GM12878 (cell line): Measurements from ENCODE around the gene DENR. TPM values are rescaled to one million over a fixed set of nuclear protein-coding genes. Genes with fewer than 3 reads are reported as not detected.

Experiments
- ATAC-seq: fragments of 200-7000 bp; cut with Tn5 transposase; 3 replicates; pipeline ENCODE4 v1.9.1; 2020; ENCODE audit warnings: mild to moderate bottlenecking, moderate library complexity
- BruUV-seq: library from RNA; stranded (reverse); fragments of 400-500 nt; replicated peaks from 2 replicates; lab custom pipeline; 2021; lab: Mats Ljungman, UMichigan
- CTCF ChIA-PET: fragments of 300-600 bp; sonication (Branson Sonifier 250); formaldehyde crosslinking; extraction: SDS; loops from one replicate; lab custom pipeline; 2021; ENCODE audit warnings: inconsistent platforms; lab: Yijun Ruan, JAX
- POLR2A ChIA-PET: fragments of 350-600 bp; formaldehyde crosslinking; extraction: SDS; loops from one replicate; lab custom pipeline; 2021; ENCODE audit warnings: inconsistent platforms; lab: Charles Lee
- RAD21 ChIA-PET: fragments of 300-600 bp; sonication (Branson Sonifier 250); formaldehyde crosslinking; loops from one replicate; lab custom pipeline; 2023; ENCODE audit warnings: antibody characterized with exemption; ENCODE audit not compliant: unreplicated experiment; lab: Charles Lee
- SMC1A ChIA-PET: fragments of 300-600 bp; sonication (Branson Sonifier 250); formaldehyde crosslinking; loops from one replicate; lab custom pipeline; 2023; ENCODE audit not compliant: unreplicated experiment, uncharacterized antibody; lab: Charles Lee
- DNase-seq: peaks from one replicate; pipeline ENCODE4 v3.0.0-alpha.2; 2011; ENCODE audit warnings: low read depth, low spot score
- FAIRE-seq: peaks from 3 replicates; lab custom pipeline; 2011; peaks lifted over from hg19 to GRCh38; lab: Jason Lieb, UNC
- H2AFZ ChIP-seq: 2 replicates; pipeline ENCODE4 v1.6.0; 2011; ENCODE audit warnings: low read depth, low read length, control low read depth; ENCODE audit not compliant: control insufficient read depth
- H3K27ac ChIP-seq: 2 replicates; pipeline ENCODE4 v1.5.1; 2011; ENCODE audit warnings: control low read depth; ENCODE audit not compliant: control insufficient read depth, insufficient read depth
- H3K27me3 ChIP-seq, 2 experiments: replicated peaks in 1 of 2; 2 replicates each; pipeline versions ENCODE4 v1.6.0 to v1.6.1; 2011; ENCODE audit warnings: low read length in 1 of 2; ENCODE audit not compliant: control insufficient read depth in 2 of 2, insufficient read depth in 2 of 2
- H3K36me3 ChIP-seq, 2 experiments: 2 replicates each; pipeline ENCODE4 v1.5.1; 2011; ENCODE audit warnings: low read length in 1 of 2; ENCODE audit not compliant: control insufficient read depth in 2 of 2, insufficient read depth in 2 of 2
- H3K4me1 ChIP-seq: 2 replicates; pipeline ENCODE4 v1.6.1; 2011; ENCODE audit warnings: mild to moderate bottlenecking, low read length, moderate library complexity, mixed read lengths; ENCODE audit not compliant: control insufficient read depth, insufficient read depth
- H3K4me2 ChIP-seq: 2 replicates; pipeline ENCODE4 v1.6.0; 2011; ENCODE audit warnings: control low read depth; ENCODE audit not compliant: control insufficient read depth, insufficient read depth
- H3K4me3 ChIP-seq: fragments of 200-600 bp; sonication (generic); 2 replicates; pipeline ENCODE4 v1.5.1; 2016
- H3K79me2 ChIP-seq: 2 replicates; pipeline ENCODE4 v1.6.0; 2011; ENCODE audit warnings: low read length; ENCODE audit not compliant: control insufficient read depth, insufficient read depth
- H3K9ac ChIP-seq: 2 replicates; pipeline ENCODE4 v1.8.0; 2011; ENCODE audit warnings: low read length, control low read depth, mixed read lengths; ENCODE audit not compliant: control insufficient read depth, insufficient read depth
- H3K9me3 ChIP-seq: replicated peaks from 3 replicates; pipeline ENCODE4 v1.5.1; 2011; ENCODE audit warnings: mild to moderate bottlenecking, low read length; ENCODE audit not compliant: control insufficient read depth, insufficient read depth
- H4K20me1 ChIP-seq: 2 replicates; pipeline ENCODE4 v1.6.0; 2011; ENCODE audit not compliant: control insufficient read depth, insufficient read depth
- EP300 ChIP-seq, 2 experiments: fragments of 150-350 bp in 1 of 2; IDR thresholded peaks; 2 replicates each; pipeline ENCODE4 v1.6.1; 2011 to 2012; ENCODE audit warnings: low read depth in 2 of 2, low read length in 2 of 2, borderline replicate concordance in 1 of 2, improper control_type of control experiment in 1 of 2, inconsistent platforms in 1 of 2; ENCODE audit not compliant: control insufficient read depth in 1 of 2
- GABPA ChIP-seq: IDR thresholded peaks from 2 replicates; pipeline ENCODE4 v1.6.1; 2014; ENCODE audit warnings: antibody characterized with exemption, low read depth, mild to moderate bottlenecking, inconsistent platforms
- KLF5 ChIP-seq: fragments of 450-650 bp; IDR thresholded peaks from 2 replicates; pipeline ENCODE4 v1.6.1; 2014; ENCODE audit warnings: mild to moderate bottlenecking; ENCODE audit not compliant: partially characterized antibody
- MEF2B ChIP-seq: fragments of 450-650 bp; IDR thresholded peaks from 2 replicates; pipeline ENCODE4 v1.6.1; 2018; ENCODE audit warnings: mild to moderate bottlenecking, moderate library complexity; ENCODE audit not compliant: partially characterized antibody, poor library complexity, severe bottlenecking
- MYB ChIP-seq: fragments of 150-350 bp; IDR thresholded peaks from 2 replicates; pipeline ENCODE4 v1.6.1; 2014; ENCODE audit warnings: mild to moderate bottlenecking, low read depth, low read length, borderline replicate concordance
- NFIC ChIP-seq: IDR thresholded peaks from 2 replicates; pipeline ENCODE4 v1.6.1; 2012; ENCODE audit warnings: low read depth, mild to moderate bottlenecking, inconsistent platforms, low read length, moderate library complexity
- NR2C2 ChIP-seq: IDR thresholded peaks from 2 replicates; pipeline ENCODE4 v1.6.1; 2011; ENCODE audit warnings: borderline replicate concordance, low read depth; ENCODE audit not compliant: control insufficient read depth, insufficient read length
- NR2F1 ChIP-seq: fragments of 450-650 bp; conservative IDR thresholded peaks from 2 replicates; pipeline ENCODE4 v1.6.1; 2017; ENCODE audit warnings: mild to moderate bottlenecking
- PAX5 ChIP-seq: IDR thresholded peaks from 2 replicates; pipeline ENCODE4 v1.6.1; 2011; ENCODE audit warnings: low read depth, low read length, borderline replicate concordance
- RB1 ChIP-seq: fragments of 450-650 bp; formaldehyde crosslinking; IDR thresholded peaks from 2 replicates; pipeline ENCODE4 v1.6.1; 2017; ENCODE audit warnings: mild to moderate bottlenecking, borderline replicate concordance
- RUNX3 ChIP-seq: IDR thresholded peaks from 2 replicates; pipeline ENCODE4 v1.6.1; 2012; ENCODE audit warnings: low read length, inconsistent platforms
- SP1 ChIP-seq: IDR thresholded peaks from one replicate; pipeline ENCODE4 v1.6.1; 2011; ENCODE audit warnings: low read depth, low read length
- SRF ChIP-seq, 2 experiments: IDR thresholded peaks; 2 replicates each; pipeline ENCODE4 v1.6.1; 2011; ENCODE audit warnings: low read depth in 2 of 2, low read length in 2 of 2, mild to moderate bottlenecking in 1 of 2, moderate library complexity in 1 of 2
- STAT3 ChIP-seq: IDR thresholded peaks from 2 replicates; pipeline ENCODE4 v1.6.1; 2011; ENCODE audit warnings: low read depth, low read length, improper control_type of control experiment
- WRNIP1 ChIP-seq: IDR thresholded peaks from 2 replicates; pipeline ENCODE4 v1.6.1; 2011; ENCODE audit warnings: low read depth, low read length, improper control_type of control experiment, borderline replicate concordance
- ZNF207 ChIP-seq: fragments of 450-650 bp; IDR thresholded peaks from 2 replicates; pipeline ENCODE4 v1.6.1; 2014; ENCODE audit warnings: antibody characterized with exemption, mild to moderate bottlenecking, borderline replicate concordance
- ZNF217 ChIP-seq: fragments of 450-650 bp; IDR thresholded peaks from 2 replicates; pipeline ENCODE4 v1.6.1; 2017; ENCODE audit warnings: antibody characterized with exemption, mild to moderate bottlenecking
- WGBS: methylation state at CpG from one replicate; pipeline ENCODE4 v1.1.6; 2016; ENCODE audit warnings: low lambda C conversion rate; ENCODE audit not compliant: insufficient replicate concordance, insufficient coverage; ENCODE audit errors: missing lambda C conversion rate; 5-methylcytosine and 5-hydroxymethylcytosine counted together
- in situ Hi-C: fragments of 300-500 bp; cut with MboI; formaldehyde crosslinking; loops from 9 replicates; pipeline ENCODE4 v1.14.3; 2018; ENCODE audit warnings: mixed read lengths
- intact Hi-C: fragments of 100-400 bp; cut with micrococcal nuclease; formaldehyde crosslinking; loops from one replicate; pipeline ENCODE4 v1.14.2; 2022; ENCODE audit not compliant: unreplicated experiment
- polyA plus RNA-seq, 11 experiments: library from polyadenylated mRNA; depleted of rRNA in 4 of 11; unstranded in 6 of 11; stranded (reverse) in 5 of 11; fragments of >200 nt; fragmentation: Nextera tagmentation in 4 of 11; fragmentation: Illumina TruSeq in 1 of 11; extraction: Ambion mirVana in 4 of 11; extraction: Trizol in 1 of 11; gene quantifications; 1 replicate in 1 of 11; 2 replicates in 10 of 11; pipeline versions ENCODE4 v1.2.1 to v1.2.3, GENCODE V29; 2011 to 2016; ENCODE audit warnings: inconsistent platforms in 2 of 11, missing spikeins in 2 of 11, low read depth in 1 of 11
- total RNA-seq, 4 experiments: library from RNA; depleted of rRNA in 3 of 4; stranded (reverse); fragments of >200 nt in 3 of 4; fragmentation: Illumina TruSeq in 1 of 4; extraction: Trizol in 1 of 4; gene quantifications; 2 replicates each; pipeline versions ENCODE4 v1.2.1 to v1.2.3, GENCODE V29; 2013 to 2021
- TF ChIP-seq, protein P1 (sequence below): fragments of 150-350 bp; IDR thresholded peaks from 2 replicates; pipeline ENCODE4 v1.6.1; 2014; ENCODE audit warnings: mild to moderate bottlenecking, low read depth, low read length
- TF ChIP-seq, protein P2 (sequence below): fragments of 450-650 bp; IDR thresholded peaks from 2 replicates; pipeline ENCODE4 v1.6.1; 2017; ENCODE audit warnings: low read depth, mild to moderate bottlenecking, moderate library complexity
- TF ChIP-seq, protein P3 (sequence below): IDR thresholded peaks from 2 replicates; pipeline ENCODE4 v1.6.1; 2012; ENCODE audit warnings: low read depth, low read length, improper control_type of control experiment

Gene DENR
- total and polyA plus RNA-seq, 10 of the 15 experiments (the other 5 are each of a cell fraction or from before 2014, with no cell fraction given): 29.4 to 97.7 (median 58.3) TPM

DNA sequence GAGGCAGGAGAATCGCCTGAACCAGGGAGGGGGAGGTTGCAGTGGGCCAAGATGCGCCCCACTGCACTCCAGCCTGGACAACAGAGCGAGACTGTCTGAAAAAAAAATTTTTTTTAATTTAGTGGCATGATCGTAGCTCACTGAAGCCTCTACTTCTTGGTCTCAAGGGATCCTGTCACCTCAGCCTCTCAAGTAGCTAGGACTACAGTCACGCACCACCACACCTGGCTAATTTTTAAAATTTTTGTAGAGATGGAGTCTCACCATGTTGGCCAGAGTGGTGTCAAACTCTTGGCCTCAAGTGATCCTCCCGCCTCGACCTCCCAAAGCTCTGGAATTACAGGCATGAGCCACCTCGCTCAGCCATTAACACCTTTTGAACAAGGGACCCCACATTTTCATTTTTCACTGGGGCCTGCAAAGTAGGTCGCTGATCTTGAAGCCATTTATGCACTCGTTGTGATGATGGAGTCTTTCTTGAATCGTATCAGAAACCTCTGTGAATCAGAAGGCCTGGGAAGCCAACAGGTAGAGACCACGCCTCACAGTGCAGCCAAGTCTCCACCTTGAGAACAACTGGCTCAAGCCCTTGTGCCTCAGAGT lies 27.9 kb upstream of the DENR start:
- no TSS peak for BruUV-seq
- WGBS: 38% methylated on average over 12 of the region's 12 CpGs
- TF ChIP-seq RB1: no peak
- 0 out of 2 replicates have a peak, but pooled peaks have one; percentile 27 for TF ChIP-seq NR2F1
- TF ChIP-seq ZNF207: no peak
- TF ChIP-seq SP1: no peak
- peak; percentile 28; the same call in 1 of the 2 replicates for TF ChIP-seq RUNX3
- no peak for TF ChIP-seq GABPA
- no peak for TF ChIP-seq NR2C2
- TF ChIP-seq MYB: no peak
- 0 out of 2 replicates have a peak, but pooled peaks have one; percentile 70 for TF ChIP-seq PAX5
- TF ChIP-seq, protein P1, sequence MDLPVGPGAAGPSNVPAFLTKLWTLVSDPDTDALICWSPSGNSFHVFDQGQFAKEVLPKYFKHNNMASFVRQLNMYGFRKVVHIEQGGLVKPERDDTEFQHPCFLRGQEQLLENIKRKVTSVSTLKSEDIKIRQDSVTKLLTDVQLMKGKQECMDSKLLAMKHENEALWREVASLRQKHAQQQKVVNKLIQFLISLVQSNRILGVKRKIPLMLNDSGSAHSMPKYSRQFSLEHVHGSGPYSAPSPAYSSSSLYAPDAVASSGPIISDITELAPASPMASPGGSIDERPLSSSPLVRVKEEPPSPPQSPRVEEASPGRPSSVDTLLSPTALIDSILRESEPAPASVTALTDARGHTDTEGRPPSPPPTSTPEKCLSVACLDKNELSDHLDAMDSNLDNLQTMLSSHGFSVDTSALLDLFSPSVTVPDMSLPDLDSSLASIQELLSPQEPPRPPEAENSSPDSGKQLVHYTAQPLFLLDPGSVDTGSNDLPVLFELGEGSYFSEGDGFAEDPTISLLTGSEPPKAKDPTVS: no peak
- TF ChIP-seq, protein P2, sequence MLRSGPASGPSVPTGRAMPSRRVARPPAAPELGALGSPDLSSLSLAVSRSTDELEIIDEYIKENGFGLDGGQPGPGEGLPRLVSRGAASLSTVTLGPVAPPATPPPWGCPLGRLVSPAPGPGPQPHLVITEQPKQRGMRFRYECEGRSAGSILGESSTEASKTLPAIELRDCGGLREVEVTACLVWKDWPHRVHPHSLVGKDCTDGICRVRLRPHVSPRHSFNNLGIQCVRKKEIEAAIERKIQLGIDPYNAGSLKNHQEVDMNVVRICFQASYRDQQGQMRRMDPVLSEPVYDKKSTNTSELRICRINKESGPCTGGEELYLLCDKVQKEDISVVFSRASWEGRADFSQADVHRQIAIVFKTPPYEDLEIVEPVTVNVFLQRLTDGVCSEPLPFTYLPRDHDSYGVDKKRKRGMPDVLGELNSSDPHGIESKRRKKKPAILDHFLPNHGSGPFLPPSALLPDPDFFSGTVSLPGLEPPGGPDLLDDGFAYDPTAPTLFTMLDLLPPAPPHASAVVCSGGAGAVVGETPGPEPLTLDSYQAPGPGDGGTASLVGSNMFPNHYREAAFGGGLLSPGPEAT: no peak
- peak; percentile 81 for TF ChIP-seq MEF2B
- TF ChIP-seq WRNIP1: no peak
- peak in 1 of 2 experiments; percentile 26; a peak in 1 of 4 replicates for TF ChIP-seq EP300 (IDR thresholded peaks at IDR 0.05; ENCODE audit: borderline replicate concordance in 1 of 2, control insufficient read depth in 1 of 2, low read depth in 2 of 2, low read length in 2 of 2)
- TF ChIP-seq, protein P3, sequence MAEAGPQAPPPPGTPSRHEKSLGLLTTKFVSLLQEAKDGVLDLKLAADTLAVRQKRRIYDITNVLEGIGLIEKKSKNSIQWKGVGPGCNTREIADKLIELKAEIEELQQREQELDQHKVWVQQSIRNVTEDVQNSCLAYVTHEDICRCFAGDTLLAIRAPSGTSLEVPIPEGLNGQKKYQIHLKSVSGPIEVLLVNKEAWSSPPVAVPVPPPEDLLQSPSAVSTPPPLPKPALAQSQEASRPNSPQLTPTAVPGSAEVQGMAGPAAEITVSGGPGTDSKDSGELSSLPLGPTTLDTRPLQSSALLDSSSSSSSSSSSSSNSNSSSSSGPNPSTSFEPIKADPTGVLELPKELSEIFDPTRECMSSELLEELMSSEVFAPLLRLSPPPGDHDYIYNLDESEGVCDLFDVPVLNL: no peak
- TF ChIP-seq ZNF217: no peak
- TF ChIP-seq STAT3: no peak
- TF ChIP-seq NFIC: peak; percentile 20; the same call in 1 of the 2 replicates
- TF ChIP-seq KLF5: no peak
- TF ChIP-seq SRF (IDR thresholded peaks at IDR 0.05; ENCODE audit: low read depth in 2 of 2, low read length in 2 of 2): no peak

More for the DNA sequence above, 27.9 kb upstream of the DENR start:
- no peaks in the 10 kb centered on the region for H3K36me3 ChIP-seq
- ATAC-seq (peak; percentile 67), DNase-seq (no peak), FAIRE-seq (no peak)
- peak overlapping the region; percentile 73 for H3K27ac ChIP-seq
- intact Hi-C loops (no loop called here), in situ Hi-C loops (no loop called here)
- no peaks in the 10 kb centered on the region for H3K9me3 ChIP-seq
- no peaks in the 10 kb centered on the region for H3K27me3 ChIP-seq
- peak overlapping the region; percentile 82 for H3K4me2 ChIP-seq
- ChIA-PET SMC1A (interaction anchor here (1.2 to 1.9 kb wide), 5 partner anchors 9 to 87 kb away, joined by 3 to 7 read pairs (median 4); no protein-coding TSS in a partner anchor), POLR2A (interaction anchor here (0.6 to 1.3 kb wide), 5 partner anchors 10 to 224 kb away, joined by 3 to 4 read pairs (median 3); partner anchors contain the start of gene ZCCHC8), CTCF (interaction anchor here (0.8 to 1.4 kb wide), 4 partner anchors 9 to 87 kb away, joined by 3 to 5 read pairs (median 4); no protein-coding TSS in a partner anchor), RAD21 (interaction anchor here (0.7 to 1.2 kb wide), 4 partner anchors 27 to 226 kb away, joined by 3 read pairs; no protein-coding TSS in a partner anchor)
- no peak overlapping the region for H3K4me3 ChIP-seq
- no peak overlapping the region for H3K9ac ChIP-seq
- peaks cover 50% of the 10 kb centered on the region for H3K4me1 ChIP-seq
- peak overlapping the region; percentile 70 for H2AFZ ChIP-seq
- no peaks in the 10 kb centered on the region for H4K20me1 ChIP-seq
- H3K79me2 ChIP-seq: no peaks in the 10 kb centered on the region
